Hematopoietic multipotent progenitor cell treated with erythropoietin and hydrocortisone succinate and interleukin-3 and kit ligand, for 8 days (in vitro differentiated cells): Measurements from ENCODE around the gene FLNC.

Experiments
- DNase-seq: peaks from one replicate; pipeline ENCODE4 v3.0.0-alpha.2; 2015

The FLNC gene

DNA sequence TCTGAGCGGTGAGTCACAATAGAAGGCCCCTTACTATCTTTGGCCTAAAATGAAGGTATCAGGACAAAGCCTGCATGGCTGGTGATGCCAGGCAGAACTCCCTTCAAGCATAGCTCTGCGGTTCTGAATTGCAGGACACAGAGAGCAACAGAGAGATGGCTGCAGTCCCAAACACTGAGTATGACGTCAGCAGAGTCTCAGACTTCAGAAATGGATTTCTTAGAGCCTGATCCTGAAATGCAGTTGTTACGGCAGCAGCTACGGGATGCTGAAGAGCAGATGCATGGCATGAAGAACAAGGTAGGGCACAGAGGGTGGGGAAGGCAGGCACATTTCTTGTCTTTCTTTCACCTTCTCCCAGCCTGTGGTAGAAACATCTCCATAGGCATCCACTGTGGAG lies 25.0 kb upstream of the FLNC start:
- no peak for DNase-seq

- no peak for DNase-seq
Measured at GRCh38 chr7:128807191-128807590, 23.0 kb upstream of the FLNC start.

GRCh38 chr7:128809363-128809762 lies 20.8 kb upstream of the FLNC start:
- no peak for DNase-seq

- DNase-seq: no peak
Measured at GRCh38 chr7:128810473-128810872, 19.7 kb upstream of the FLNC start.

GRCh38 chr7:128810997-128811396 lies 19.2 kb upstream of the FLNC start:
- no peak for DNase-seq

DNA sequence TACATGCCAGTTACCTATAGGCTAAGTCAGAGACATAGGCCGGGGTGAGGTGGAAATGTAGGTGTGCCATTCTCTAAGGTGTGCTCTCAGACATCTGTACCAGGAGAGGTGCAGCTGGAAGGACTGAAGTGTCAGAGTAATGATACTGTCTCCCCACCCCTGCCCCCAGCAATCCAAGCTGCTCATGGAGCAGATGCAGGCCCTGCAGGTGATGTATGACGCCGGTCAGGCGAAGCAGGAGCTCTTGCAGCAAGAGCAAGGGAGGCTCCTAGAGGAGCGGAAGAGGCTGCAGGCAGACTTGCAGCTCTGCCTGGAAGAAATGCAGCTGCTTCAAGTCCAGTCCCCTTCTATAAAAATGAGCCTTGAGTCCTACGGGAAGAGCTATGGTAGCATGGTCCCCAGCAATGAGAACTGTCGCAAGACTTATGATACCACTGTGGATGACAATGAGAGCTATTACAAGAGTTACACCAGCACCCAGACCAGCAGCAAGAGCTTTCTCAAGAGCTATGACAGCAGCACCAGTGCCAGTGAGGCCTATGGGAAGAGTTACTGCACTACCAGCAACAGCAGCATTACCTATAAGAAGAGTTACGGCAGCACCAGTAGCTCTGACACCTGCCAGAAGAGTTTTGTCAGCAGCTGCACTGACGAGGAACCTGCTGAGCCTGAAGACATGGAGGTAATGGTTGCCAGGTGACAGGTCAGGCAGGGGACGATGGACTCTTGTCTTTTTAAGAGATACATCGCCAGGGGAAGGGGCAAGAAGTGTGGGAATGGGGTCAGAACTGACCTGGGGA lies 18.4 kb upstream of the FLNC start:
- DNase-seq: no peak

GRCh38 chr7:128812514-128813168 lies 17.6 kb upstream of the FLNC start:
- DNase-seq: peak; percentile 35

DNA sequence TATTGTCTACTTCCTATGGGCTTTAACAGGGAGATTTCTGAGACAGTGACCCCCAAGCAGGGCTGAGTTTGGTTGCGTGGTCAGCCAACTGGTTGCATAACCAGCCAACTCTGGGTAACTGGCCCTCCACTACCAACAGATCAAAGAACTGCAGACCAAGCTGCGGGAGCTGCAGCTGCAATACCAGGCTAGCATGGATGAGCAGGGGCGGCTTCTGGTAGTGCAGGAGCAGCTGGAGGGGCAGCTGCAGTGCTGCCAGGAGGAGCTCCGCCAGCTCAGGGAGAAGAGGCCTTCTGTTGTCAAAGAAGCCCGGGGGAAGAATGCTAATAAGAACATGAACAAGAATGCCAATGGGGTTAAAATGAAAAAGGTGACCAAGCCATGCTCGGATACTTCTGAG lies 15.7 kb upstream of the FLNC start:
- no peak for DNase-seq

GRCh38 chr7:128815289-128815942 lies 14.8 kb upstream of the FLNC start:
- DNase-seq: no peak

DNA sequence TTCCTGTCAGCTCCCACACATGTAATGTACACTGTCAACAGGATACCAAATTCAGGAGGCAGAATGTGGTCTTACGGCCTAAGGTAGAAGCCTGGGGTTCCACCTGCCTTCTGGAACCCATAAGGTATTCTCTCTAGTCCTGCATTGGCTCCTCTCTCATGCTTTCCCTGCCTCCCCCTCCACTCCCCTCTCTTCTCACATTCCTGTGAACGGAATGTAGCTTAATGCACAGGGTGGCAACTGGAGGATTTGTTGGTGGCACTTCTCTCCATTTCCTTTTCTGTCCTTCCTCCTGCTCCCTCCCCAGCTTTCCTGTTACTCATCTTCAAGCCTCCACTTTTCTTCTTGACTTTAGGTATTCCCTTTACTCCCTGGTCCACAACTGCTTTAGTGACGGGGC lies 11.5 kb upstream of the FLNC start:
- DNase-seq: no peak

GRCh38 chr7:128821724-128822123 lies 8.5 kb upstream of the FLNC start:
- DNase-seq: no peak

GRCh38 chr7:128826512-128826911 lies 3.7 kb upstream of the FLNC start:
- DNase-seq: no peak

DNA sequence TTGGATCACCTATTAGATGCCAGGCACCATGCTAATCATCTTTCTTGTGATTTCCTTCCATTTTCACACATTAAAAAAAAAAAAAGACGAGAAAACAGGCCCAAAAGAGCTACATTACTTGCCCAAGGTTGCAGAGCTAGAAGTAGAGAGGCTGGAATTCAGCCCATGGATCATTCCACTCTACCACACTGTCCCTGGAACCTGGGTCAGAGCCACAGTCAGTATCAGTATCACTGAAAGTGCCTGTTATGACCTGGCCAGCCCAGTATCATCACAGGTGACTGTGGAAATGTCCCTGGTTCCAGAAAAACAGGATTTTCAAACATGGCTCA lies 3.3 kb upstream of the FLNC start:
- no peak for DNase-seq

DNA sequence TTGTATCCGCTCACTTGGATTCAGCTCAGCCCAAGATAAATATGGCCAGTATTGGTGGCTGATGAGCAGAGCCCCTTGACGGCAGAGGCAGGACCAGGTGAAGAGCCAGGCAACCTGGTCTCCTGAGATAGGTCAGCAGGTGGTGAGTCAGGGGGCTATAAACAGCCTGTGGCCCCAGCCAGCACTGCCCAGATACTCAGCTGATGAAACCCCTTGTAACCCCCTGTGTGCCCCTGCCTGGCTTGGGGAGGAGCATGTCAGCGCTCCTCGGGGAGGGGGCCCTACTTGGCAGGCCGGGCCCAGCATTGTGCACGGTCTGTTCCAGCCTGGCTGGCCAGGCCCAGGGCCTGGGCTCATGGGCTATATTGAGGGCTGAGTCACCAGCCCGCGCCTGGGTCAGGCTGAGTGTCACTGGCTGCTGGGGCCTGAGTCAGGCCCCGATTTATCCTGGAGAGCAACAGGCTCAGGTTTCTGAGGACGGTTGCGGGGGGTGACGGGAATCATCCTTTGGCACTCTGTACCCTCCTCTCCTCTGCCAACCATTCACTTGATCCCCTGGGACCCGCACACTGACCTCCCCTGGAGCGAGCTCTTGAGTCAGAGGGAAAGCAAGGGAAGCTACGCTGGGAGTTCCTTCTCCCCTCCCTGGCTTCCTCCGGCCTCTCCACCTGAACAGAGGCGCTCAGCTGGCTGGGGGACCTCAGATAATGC lies 2.8 kb upstream of the FLNC start:
- no peak for DNase-seq

DNA sequence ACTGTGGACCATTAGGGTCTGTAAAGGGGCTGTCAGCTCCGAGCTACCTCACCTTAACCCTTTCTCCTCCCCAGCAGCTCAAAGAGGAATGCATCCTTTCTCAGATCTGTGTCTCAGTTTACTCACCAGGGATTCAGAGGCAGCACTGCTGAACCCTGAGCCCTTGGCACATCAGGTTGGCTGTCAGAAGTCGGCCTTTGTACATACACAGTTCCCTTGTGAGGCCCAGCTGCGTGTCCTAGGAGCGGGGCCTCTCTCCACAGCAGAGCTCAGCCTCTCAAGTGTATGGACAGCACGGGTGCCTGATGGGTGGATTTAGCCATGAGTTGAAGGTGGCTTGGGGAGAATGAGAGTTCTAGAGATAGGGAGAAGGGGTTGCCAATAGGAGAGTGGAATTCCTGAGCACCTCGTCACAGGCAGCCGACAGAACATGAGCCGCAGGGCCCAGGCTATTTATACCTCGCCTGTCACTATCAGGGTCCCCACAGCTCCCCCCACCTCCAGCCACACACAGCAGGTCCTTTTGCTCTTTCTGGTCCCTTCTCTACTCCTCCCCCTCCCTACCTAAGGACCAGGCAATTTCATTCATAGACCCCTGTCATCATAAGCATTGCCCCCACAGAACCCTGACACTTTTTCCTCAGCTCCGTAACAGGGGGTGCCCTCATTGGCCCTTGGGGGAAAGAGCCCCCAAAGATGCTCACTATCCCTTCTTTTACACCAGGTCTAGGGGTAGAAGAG lies 2.1 kb upstream of the FLNC start:
- no peak for DNase-seq

- no peak for DNase-seq
Measured at GRCh38 chr7:128829391-128830166, 627 bp upstream of the FLNC start.

- DNase-seq: no peak
Measured at GRCh38 chr7:128831178-128831993, 1.2 kb downstream of the FLNC start.

- no peak for DNase-seq
Measured at GRCh38 chr7:128831994-128832879, 2.0 kb downstream of the FLNC start.

DNA sequence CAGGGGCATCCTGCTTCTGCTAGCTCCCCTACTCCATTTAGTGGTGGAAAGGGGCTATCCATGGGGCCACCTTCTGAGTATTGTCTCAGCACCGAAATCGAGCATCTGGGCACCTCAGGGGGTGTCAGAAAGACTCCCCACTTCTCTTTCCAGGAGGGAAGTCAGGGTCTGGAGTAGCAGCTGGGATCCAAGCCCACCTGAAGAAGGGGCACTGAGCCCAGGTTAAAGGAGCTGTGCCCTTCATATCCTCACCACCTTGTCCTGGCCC lies 2.6 kb downstream of the FLNC start:
- no peak for DNase-seq
